Prostate gland (tissue), 2 donors: ENCODE measurements around the gene HBB. TPM values are rescaled to one million over a fixed set of nuclear protein-coding genes. Genes with fewer than 3 reads are reported as not detected.

Source experiments
- DNase-seq: peaks from one replicate; pipeline ENCODE4 v3.0.0-alpha.2; 2019; ENCODE audit warnings: low spot score
- H3K27ac ChIP-seq, 2 donors: fragments of 200-600 bp; sonication (generic); 2 replicates each; pipeline ENCODE4 v1.5.1; 2017 to 2019
- H3K27me3 ChIP-seq: fragments of 200-600 bp; sonication (generic); replicated peaks from 2 replicates; pipeline ENCODE4 v1.5.1; 2019; ENCODE audit not compliant: insufficient read depth
- H3K36me3 ChIP-seq, 2 donors: fragments of 200-600 bp; sonication (generic); 1 replicate in 1 of 2; 2 replicates in 1 of 2; pipeline versions ENCODE4 v1.5.1 to v1.8.1; 2017 to 2019
- H3K4me1 ChIP-seq: fragments of 200-600 bp; sonication (generic); replicated peaks from 2 replicates; pipeline ENCODE4 v1.5.1; 2019
- H3K4me3 ChIP-seq, 2 donors: fragments of 200-600 bp; sonication (generic); 2 replicates each; pipeline ENCODE4 v1.5.1; 2017 to 2019
- H3K9me3 ChIP-seq: fragments of 200-600 bp; sonication (generic); 2 replicates; pipeline ENCODE4 v1.5.1; 2017
- POLR2A ChIP-seq: fragments of 450-650 bp; IDR thresholded peaks from one replicate; pipeline ENCODE4 v1.6.1; 2016; ENCODE audit warnings: antibody characterized with exemption, mild to moderate bottlenecking
- POLR2AphosphoS5 ChIP-seq: sonication (generic); formaldehyde crosslinking; IDR thresholded peaks from one replicate; pipeline ENCODE4 v1.6.1; 2017; ENCODE audit warnings: antibody characterized with exemption
- WGBS: methylation state at CpG from one replicate; pipeline ENCODE4 v1.1.5; 2018; 5-methylcytosine and 5-hydroxymethylcytosine counted together
- intact Hi-C: fragments of 100-400 bp; cut with DNase I; formaldehyde crosslinking; loops from one replicate; pipeline ENCODE4 v1.14.2; 2022
- total RNA-seq, 2 donors: library from RNA; depleted of rRNA; stranded (reverse); fragments of >200 nt; gene quantifications; one replicate each; pipeline ENCODE4 v1.1.0, GENCODE V29; 2016
- TF ChIP-seq, protein P1 (sequence below), 4 experiments: fragments of 200-600 bp in 2 of 4; fragments of 450-650 bp in 2 of 4; sonication (generic) in 2 of 4; IDR thresholded peaks; 1 replicate in 3 of 4; 2 replicates in 1 of 4; pipeline ENCODE4 v1.5.1; 2016 to 2019; ENCODE audit warnings: antibody characterized with exemption in 4 of 4, mild to moderate bottlenecking in 2 of 4, moderate library complexity in 2 of 4

HBB gene
- total RNA-seq, 2 donors from 2014 or later = 9.5 to 15.7 TPM

GRCh38 chr11:5242933-5243815, 16.3 kb upstream of the HBB start:
- Histone ChIP-seq H3K4me3 (no peak overlapping the region), H3K27ac (no peak overlapping the region), H3K27me3 (no peaks in the 10 kb centered on the region), H3K36me3 (no peaks in the 10 kb centered on the region), H3K9me3 (no peaks in the 10 kb centered on the region), H3K4me1 (no peaks in the 10 kb centered on the region)
- DNase-seq = no peak
- intact Hi-C loops = no loop called here
- TF ChIP-seq POLR2A = no peak
- TF ChIP-seq, protein P1, sequence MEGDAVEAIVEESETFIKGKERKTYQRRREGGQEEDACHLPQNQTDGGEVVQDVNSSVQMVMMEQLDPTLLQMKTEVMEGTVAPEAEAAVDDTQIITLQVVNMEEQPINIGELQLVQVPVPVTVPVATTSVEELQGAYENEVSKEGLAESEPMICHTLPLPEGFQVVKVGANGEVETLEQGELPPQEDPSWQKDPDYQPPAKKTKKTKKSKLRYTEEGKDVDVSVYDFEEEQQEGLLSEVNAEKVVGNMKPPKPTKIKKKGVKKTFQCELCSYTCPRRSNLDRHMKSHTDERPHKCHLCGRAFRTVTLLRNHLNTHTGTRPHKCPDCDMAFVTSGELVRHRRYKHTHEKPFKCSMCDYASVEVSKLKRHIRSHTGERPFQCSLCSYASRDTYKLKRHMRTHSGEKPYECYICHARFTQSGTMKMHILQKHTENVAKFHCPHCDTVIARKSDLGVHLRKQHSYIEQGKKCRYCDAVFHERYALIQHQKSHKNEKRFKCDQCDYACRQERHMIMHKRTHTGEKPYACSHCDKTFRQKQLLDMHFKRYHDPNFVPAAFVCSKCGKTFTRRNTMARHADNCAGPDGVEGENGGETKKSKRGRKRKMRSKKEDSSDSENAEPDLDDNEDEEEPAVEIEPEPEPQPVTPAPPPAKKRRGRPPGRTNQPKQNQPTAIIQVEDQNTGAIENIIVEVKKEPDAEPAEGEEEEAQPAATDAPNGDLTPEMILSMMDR (IDR thresholded peaks at IDR 0.05) = no peak
- no peak for TF ChIP-seq POLR2AphosphoS5
- WGBS = 71% methylated on average over 7 of the region's 7 CpGs

GRCh38 chr11:5242208-5242607, 15.3 kb upstream of the HBB start:
- Histone ChIP-seq H3K9me3 (no peaks in the 10 kb centered on the region), H3K4me3 (no peak overlapping the region), H3K36me3 (no peaks in the 10 kb centered on the region), H3K4me1 (no peaks in the 10 kb centered on the region), H3K27ac (no peak overlapping the region), H3K27me3 (no peaks in the 10 kb centered on the region)
- TF ChIP-seq, protein P1 (IDR thresholded peaks at IDR 0.05) = no peak
- TF ChIP-seq POLR2A = no peak
- TF ChIP-seq POLR2AphosphoS5 = no peak
- DNase-seq = no peak
- WGBS = 64% methylated on average over 2 of the region's 2 CpGs
- intact Hi-C loops = no loop called here

DNA sequence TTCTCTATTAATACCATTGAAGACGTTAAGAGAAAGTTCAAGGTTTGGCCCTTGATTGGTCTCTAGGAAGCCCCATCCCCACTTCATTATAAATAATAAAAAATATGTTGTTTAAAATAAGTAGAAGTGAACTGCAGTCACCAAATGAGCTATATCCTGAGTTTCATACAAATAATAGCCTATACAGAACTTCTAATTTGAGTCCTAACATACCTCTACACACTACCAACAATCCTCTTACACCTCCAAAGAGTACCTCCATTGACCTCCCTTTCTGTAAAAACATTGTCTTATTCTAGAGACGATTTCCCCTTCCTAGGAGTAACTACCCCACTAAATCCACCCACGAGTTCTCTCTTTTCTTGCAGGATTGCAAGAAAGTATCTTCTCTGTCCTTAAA, 14.6 kb upstream of the HBB start:
- H3K4me1 ChIP-seq = no peaks in the 10 kb centered on the region
- intact Hi-C loops = no loop called here
- 86% methylated on average over 3 of the region's 3 CpGs for WGBS

DNA sequence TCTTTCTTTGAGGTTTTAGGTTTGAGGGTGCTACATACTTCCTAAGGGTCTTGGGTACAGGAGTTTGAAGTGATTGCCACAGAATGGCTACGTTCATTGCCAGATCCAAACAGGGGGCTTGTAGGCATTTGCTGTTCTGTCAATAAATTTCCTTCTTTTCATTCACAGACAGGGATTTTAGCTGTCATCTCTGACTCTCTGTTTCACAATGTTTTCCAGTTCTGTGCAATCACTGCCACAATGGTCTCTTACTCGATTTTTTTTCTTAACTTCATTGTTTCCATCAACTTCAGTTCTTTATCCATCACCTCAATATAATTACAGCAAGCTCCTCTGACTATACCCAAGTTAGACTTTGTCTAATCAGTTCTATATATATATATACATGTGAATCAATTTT, 13.6 kb upstream of the HBB start:
- intact Hi-C loops = no loop called here
- Histone ChIP-seq H3K4me1 (no peaks in the 10 kb centered on the region), H3K4me3 (no peak overlapping the region), H3K36me3 (no peaks in the 10 kb centered on the region), H3K27ac (no peak overlapping the region), H3K27me3 (no peaks in the 10 kb centered on the region), H3K9me3 (no peaks in the 10 kb centered on the region)
- no peak for TF ChIP-seq POLR2AphosphoS5
- TF ChIP-seq, protein P1 (IDR thresholded peaks at IDR 0.05) = no peak
- DNase-seq = no peak
- WGBS = 73% methylated on average over 2 of the region's 2 CpGs

More for the DNA sequence above, 14.6 kb upstream of the HBB start:
- DNase-seq = no peak
- Histone ChIP-seq H3K27me3 (no peaks in the 10 kb centered on the region), H3K4me3 (no peak overlapping the region), H3K36me3 (no peaks in the 10 kb centered on the region), H3K27ac (no peak overlapping the region), H3K9me3 (no peaks in the 10 kb centered on the region)
- no peak for TF ChIP-seq POLR2A
- TF ChIP-seq, protein P1 (IDR thresholded peaks at IDR 0.05) = no peak
- TF ChIP-seq POLR2AphosphoS5 = no peak

DNA sequence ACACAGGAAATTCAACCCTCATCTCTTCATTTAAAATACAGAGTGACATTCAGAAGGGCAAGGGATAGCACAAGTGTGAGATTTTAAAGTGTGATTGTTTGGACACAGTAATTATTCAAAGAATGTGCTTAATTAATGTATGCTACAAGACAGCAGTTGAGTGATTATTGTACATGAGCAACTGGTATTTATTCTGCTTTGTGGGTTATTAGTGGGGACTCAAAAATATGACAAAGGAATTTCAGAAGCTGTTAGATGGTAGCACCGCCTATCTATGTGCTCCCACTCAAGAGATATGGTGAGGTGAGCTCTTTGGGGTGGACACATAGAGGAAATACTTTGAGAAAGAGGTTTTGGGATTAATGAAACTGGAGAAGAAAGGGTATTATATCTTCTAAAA, 13.2 kb upstream of the HBB start:
- DNase-seq = no peak
- H3K4me1 ChIP-seq = no peaks in the 10 kb centered on the region
- no peak overlapping the region for H3K27ac ChIP-seq
- TF ChIP-seq POLR2AphosphoS5 (no peak), POLR2A (no peak)
- TF ChIP-seq, protein P1 (IDR thresholded peaks at IDR 0.05) = no peak
- intact Hi-C loops = no loop called here
- no peak overlapping the region for H3K4me3 ChIP-seq
- no peaks in the 10 kb centered on the region for H3K27me3 ChIP-seq
- 90% methylated on average over 1 of the region's 1 CpG for WGBS
- H3K9me3 ChIP-seq = no peaks in the 10 kb centered on the region
- no peaks in the 10 kb centered on the region for H3K36me3 ChIP-seq
